A673 (cell line): ENCODE measurements around the gene ZNF367.

Source experiments
- CTCF ChIP-seq: fragments of 300-800, 200-600 bp; sonication (generic); conservative IDR thresholded peaks from 2 replicates; pipeline ENCODE4 v1.5.1; 2017; ENCODE audit warnings: low read depth, mild to moderate bottlenecking, antibody characterized with exemption, low read length, moderate library complexity, mixed read lengths
- EZH2 ChIP-seq: fragments of 200-600 bp; sonication (generic); IDR thresholded peaks from 2 replicates; pipeline ENCODE4 v1.6.1; 2017; ENCODE audit warnings: borderline replicate concordance, low read depth, mild to moderate bottlenecking, mixed read lengths, antibody characterized with exemption, low read length; ENCODE audit not compliant: poor library complexity, severe bottlenecking

- TF ChIP-seq CTCF, result no peak
- TF ChIP-seq EZH2, result no peak
Measured at GRCh38 chr9:96392263-96392662, 25.9 kb downstream of the ZNF367 start.
